ENCODE measurements around the gene P2RY11.
A peak's percentile ranks its signal among the peaks of the same experiment; 100 is the strongest.

P2RY11 gene

DNA sequence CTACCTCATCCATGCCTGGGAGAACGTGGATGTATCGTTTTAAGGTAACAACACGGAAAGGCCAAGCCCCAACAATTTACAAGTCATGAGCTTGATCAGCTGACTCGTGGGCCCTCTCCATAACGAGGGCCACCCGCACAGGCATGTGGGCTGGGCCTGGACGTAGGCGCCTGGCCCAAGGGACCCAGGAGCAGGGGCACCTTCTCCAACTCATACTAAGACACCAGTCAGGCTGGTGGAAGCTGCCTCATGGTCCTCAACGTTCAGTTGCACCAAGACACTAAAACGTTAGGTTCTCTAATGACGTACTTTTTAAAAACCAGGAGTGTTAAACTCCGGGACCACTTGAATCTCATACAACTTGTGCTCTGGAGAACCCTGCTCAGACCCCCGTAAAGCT, 30.0 kb downstream of the P2RY11 start:
- no peak for DNase-seq (ENCODE audit: low read depth)

GRCh38 chr19:10141973-10142372, 30.5 kb downstream of the P2RY11 start:
- DNase-seq (ENCODE audit: low read depth), result no peak

DNA sequence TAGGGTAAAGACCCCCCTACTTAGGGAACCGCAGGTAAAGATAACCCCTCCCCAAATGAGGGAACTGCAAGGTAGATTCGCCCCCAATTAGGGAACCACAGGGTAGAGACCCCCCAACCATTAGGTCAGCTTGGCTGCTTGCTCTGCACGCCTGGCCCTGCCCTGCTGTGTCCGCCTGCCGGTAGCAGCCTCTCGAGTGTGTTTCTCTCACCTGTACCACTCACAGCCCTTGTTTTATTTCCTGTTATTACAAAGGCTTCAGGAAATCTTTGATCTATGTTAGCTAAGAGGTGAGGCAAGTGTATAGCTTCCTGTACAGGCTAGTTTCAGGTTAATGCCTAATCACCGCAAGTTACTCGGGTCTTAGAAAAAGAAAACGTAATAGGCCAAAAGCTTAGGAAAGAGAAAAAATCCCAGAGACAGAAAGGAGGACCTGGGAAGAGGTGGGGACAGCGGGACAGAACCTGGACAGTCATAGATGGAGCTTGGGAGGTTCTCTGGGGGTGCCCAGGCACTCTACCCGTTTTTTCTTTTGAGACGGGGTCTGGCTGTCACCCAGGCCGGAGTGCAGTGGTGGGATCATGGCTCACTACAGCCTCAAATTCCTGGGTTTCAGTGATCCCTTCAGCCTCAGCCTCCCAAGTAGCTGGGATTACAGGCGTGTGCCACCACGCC, 31.3 kb downstream of the P2RY11 start:
- no peak for DNase-seq (ENCODE audit: low read depth)

DNA sequence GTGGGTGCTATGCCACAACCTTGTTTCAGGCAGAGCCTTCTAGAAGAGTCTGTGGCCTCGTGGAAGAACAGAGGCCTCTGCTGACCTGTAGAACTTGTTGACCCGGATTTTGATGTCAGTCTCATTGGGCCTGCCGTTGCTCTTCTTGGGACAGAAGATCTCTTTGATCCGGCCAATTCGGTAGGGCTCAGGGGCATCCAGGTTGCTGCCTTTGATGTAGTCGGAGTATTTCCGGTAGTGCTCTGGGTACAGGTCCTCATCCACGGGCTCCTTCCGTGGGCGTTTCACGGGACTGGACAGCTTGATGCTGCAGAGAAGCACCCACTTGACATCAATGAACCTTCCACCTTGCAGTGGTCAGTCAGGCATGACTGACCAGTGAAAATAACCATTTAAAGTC, 32.2 kb downstream of the P2RY11 start:
- DNase-seq (ENCODE audit: low read depth), result no peak

- DNase-seq (ENCODE audit: low read depth), result no peak
These were observed 32.9 kb downstream of the P2RY11 start for GRCh38 chr19:10144361-10144760.

DNA sequence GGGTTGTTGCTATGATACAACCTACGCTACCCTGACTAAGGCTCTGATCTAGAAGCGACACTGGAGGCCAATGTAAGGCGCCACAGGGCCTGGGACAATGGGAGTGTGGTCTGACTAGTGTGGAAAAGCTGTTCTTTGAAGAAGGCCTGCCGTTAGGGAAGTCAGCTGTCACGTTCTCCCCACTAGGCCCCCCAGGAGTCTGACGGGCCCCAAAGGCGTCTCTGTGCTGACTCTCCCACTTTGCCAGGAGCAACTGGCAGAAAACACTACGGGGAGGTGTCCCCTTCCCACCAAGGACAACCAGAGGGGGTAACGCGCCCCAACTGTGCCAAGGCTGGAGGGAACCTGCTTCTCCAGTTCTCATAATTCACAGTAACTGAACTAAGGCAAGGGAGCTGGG, 33.5 kb downstream of the P2RY11 start:
- no peak for DNase-seq (ENCODE audit: low read depth)

DNA sequence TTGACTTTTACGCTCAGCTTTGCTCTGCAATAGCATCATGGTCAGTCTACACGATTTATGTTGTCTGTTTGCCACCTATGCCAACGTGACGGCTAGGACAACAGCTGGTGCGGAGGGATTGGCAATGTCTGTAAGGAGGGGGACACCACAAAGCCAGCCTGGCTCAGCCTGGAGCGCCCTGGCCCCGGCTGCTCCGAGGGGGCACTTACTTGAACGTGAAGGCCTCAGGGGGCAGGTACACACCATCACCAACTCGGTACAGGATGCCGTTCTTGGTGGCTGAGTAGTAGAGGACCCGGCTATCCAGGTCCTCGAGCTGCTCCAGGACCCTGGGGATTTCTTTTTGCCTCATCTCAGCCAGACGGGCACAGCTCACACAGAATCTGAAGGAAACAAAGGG, 34.6 kb downstream of the P2RY11 start:
- DNase-seq (ENCODE audit: low read depth), result no peak

DNA sequence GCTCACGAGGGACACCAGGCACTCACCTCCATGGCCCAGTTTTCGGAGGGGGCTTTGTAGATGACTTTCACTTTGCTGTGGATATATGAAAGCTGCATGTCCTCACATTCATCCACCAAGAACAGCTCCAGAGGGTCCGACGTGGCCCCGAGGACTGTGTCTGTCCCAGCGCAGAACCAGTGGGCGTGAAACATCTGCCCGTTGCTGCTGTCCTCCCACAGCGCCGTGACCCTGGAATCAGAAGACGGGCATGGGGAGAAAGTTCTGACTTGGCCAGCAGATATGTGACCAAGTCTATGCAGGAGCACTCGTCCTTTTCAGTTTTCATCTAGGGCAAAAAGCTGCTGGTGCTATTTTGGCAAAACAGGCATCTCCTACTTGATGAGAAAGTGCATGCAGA, 37.9 kb downstream of the P2RY11 start:
- no peak for DNase-seq (ENCODE audit: low read depth)

DNA sequence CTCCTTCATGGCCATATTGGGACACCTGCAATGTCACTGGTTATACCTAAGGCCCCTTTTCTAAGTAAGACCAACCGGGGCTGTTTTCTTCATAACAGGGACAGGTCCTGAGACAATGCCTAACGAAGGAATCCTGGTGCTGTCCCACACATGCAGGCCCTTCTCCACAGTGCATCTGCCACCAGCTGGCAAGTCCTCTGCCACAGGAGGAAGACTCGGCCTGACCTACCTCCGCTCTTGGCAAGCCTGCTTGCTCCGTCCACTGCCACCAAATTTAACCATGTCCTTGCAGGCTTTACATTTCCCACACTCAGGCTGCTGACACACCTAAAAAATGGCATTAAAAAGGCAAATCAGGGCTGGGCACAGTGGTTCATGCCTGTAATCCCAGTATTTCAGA, 40.0 kb downstream of the P2RY11 start:
- no peak for DNase-seq (ENCODE audit: low read depth)

- DNase-seq (ENCODE audit: low read depth), result no peak
These were observed 40.6 kb downstream of the P2RY11 start for GRCh38 chr19:10152100-10152499.

DNA sequence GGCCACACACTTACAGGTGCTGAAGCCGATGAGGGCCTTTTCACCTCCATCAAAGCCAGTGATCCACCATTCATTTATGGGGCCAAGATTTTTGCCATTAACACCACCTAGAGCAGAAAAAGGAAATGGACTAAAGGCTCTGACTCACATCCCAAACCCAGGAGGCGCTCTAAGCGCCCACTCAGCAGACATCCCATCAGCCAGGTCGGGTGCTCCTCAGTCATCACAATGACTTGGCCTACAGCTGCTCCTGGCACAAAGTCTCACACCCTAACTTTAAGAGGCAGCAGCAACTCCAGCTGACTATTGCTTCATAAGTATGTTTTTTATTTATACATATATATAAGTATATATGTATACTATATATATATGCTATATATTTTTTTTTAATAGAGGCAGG, 44.3 kb downstream of the P2RY11 start:
- peak; percentile 9 for DNase-seq (ENCODE audit: low read depth)

GRCh38 chr19:10158071-10158470, 46.6 kb downstream of the P2RY11 start:
- DNase-seq (ENCODE audit: low read depth), result no peak

DNA sequence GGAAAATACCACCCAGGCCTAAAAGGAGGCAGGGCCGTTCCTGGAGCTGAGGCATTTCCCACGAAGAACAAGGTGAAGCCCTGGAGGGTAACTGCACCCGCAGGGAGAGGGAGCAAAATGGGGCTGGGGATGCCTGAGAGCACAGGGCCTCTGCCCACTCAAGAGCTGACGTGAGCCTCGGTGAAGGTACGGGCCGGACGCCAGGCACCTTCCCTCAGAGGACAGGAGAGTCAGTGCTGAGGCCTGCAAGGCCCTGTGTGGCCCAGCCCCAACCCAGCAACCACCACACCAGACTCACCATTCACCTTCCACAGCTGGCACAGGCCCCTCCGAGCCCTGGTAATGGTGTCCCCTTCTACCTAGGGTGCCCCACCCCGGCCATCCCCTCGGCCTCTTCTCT, 47.0 kb downstream of the P2RY11 start:
- DNase-seq (ENCODE audit: low read depth), result no peak

- DNase-seq (ENCODE audit: low read depth), result no peak
These were observed 48.1 kb downstream of the P2RY11 start for GRCh38 chr19:10159610-10160009.

DNA sequence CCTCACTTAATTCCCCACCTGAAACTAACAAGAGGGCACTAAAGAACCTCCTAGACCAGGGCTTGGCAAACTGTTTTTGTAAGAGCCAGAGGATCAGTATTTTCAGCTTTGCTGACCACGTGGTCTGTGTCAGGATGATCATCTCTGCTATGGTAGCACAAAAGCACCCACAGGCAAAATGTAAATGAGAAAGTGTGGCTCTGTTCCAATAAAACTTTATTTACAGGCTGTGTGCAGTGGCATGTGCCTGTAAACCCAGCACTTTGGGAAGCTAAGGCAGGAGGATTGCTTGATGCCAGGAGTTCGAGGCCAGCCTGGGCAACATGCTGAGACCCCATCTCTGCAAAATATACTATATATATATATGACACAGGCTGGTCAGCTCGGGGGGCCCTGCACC, 52.0 kb downstream of the P2RY11 start:
- DNase-seq (ENCODE audit: low read depth), result no peak
